ACC112 (cell line): ENCODE results near the gene DNAJC6.
A peak's percentile ranks its signal among the peaks of the same experiment; 100 is the strongest.

ENCODE experiments used
- H2AFZ ChIP-seq: fragments of 200-600 bp; sonication (generic); one replicate; pipeline ENCODE4 v1.6.0; 2017; ENCODE audit warnings: antibody characterized with exemption, low read length; ENCODE audit not compliant: unreplicated experiment
- H3K27ac ChIP-seq: fragments of 200-600 bp; sonication (generic); 2 replicates; pipeline ENCODE4 v1.5.1; 2014; ENCODE audit warnings: low read depth, mild to moderate bottlenecking, antibody characterized with exemption, low read length, moderate library complexity
- H3K27me3 ChIP-seq: fragments of 200-600 bp; sonication (generic); 2 replicates; pipeline ENCODE4 v1.6.1; 2014; ENCODE audit warnings: mild to moderate bottlenecking, antibody characterized with exemption, low read length, moderate library complexity, mixed read lengths; ENCODE audit not compliant: insufficient read depth
- H3K36me3 ChIP-seq: fragments of 200-600 bp; sonication (generic); 2 replicates; pipeline ENCODE4 v1.6.1; 2016; ENCODE audit warnings: mild to moderate bottlenecking, antibody characterized with exemption, low read length, moderate library complexity, mixed read lengths; ENCODE audit not compliant: insufficient read depth
- H3K4me1 ChIP-seq: fragments of 200-600 bp; sonication (generic); one replicate; pipeline ENCODE4 v1.6.1; 2016; ENCODE audit warnings: low read length, mixed read lengths; ENCODE audit not compliant: insufficient read depth, unreplicated experiment, control insufficient read depth
- H3K4me3 ChIP-seq: fragments of 200-600 bp; sonication (generic); 2 replicates; pipeline ENCODE4 v1.5.1; 2014; ENCODE audit warnings: mild to moderate bottlenecking, low read depth, low read length
- H3K79me2 ChIP-seq: fragments of 200-600 bp; sonication (generic); one replicate; pipeline ENCODE4 v1.6.0; 2016; ENCODE audit warnings: low read length; ENCODE audit not compliant: control insufficient read depth, unreplicated experiment, insufficient read depth

DNAJC6 gene

GRCh38 chr1:65386439-65386838 lies 77.1 kb downstream of the DNAJC6 start:
- Histone ChIP-seq H3K27ac (no peak overlapping the region), H3K36me3 (no peaks in the 10 kb centered on the region), H2AFZ (no peak overlapping the region), H3K4me3 (no peak overlapping the region), H3K4me1 (no peaks in the 10 kb centered on the region), H3K79me2 (no peaks in the 10 kb centered on the region), H3K27me3 (no peaks in the 10 kb centered on the region)

GRCh38 chr1:65387821-65388220 lies 78.5 kb downstream of the DNAJC6 start:
- no peaks in the 10 kb centered on the region for H3K36me3 ChIP-seq
- no peak overlapping the region for H3K4me3 ChIP-seq
- H3K27me3 ChIP-seq, result no peaks in the 10 kb centered on the region
- H3K79me2 ChIP-seq, result no peaks in the 10 kb centered on the region
- H3K27ac ChIP-seq, result no peak overlapping the region
- peaks cover 1% of the 10 kb centered on the region for H3K4me1 ChIP-seq
- no peak overlapping the region for H2AFZ ChIP-seq

GRCh38 chr1:65388908-65389695 lies 79.8 kb downstream of the DNAJC6 start:
- Histone ChIP-seq H3K36me3 (no peaks in the 10 kb centered on the region), H3K4me1 (peaks cover 13% of the 10 kb centered on the region), H3K27me3 (no peaks in the 10 kb centered on the region), H3K27ac (no peak overlapping the region), H3K4me3 (no peak overlapping the region), H2AFZ (no peak overlapping the region), H3K79me2 (no peaks in the 10 kb centered on the region)

GRCh38 chr1:65392497-65392896 lies 83.2 kb downstream of the DNAJC6 start:
- Histone ChIP-seq H3K27ac (no peak overlapping the region), H3K79me2 (no peaks in the 10 kb centered on the region), H3K4me1 (peaks cover 13% of the 10 kb centered on the region), H3K27me3 (no peaks in the 10 kb centered on the region), H3K4me3 (no peak overlapping the region), H2AFZ (no peak overlapping the region), H3K36me3 (no peaks in the 10 kb centered on the region)

- no peak overlapping the region for H2AFZ ChIP-seq
Observed at GRCh38 chr1:65393347-65393746, 84.0 kb downstream of the DNAJC6 start.

GRCh38 chr1:65393928-65394327 lies 84.6 kb downstream of the DNAJC6 start:
- Histone ChIP-seq H3K4me3 (no peak overlapping the region), H3K27me3 (no peaks in the 10 kb centered on the region), H3K4me1 (peaks cover 13% of the 10 kb centered on the region), H3K79me2 (no peaks in the 10 kb centered on the region), H3K27ac (no peak overlapping the region), H3K36me3 (no peaks in the 10 kb centered on the region), H2AFZ (no peak overlapping the region)

More at GRCh38 chr1:65393347-65393746, 84.0 kb downstream of the DNAJC6 start:
- no peaks in the 10 kb centered on the region for H3K79me2 ChIP-seq
- H3K4me3 ChIP-seq, result no peak overlapping the region
- H3K36me3 ChIP-seq, result no peaks in the 10 kb centered on the region
- H3K27me3 ChIP-seq, result no peaks in the 10 kb centered on the region
- H3K4me1 ChIP-seq, result peaks cover 13% of the 10 kb centered on the region
- no peak overlapping the region for H3K27ac ChIP-seq

GRCh38 chr1:65395887-65396612 lies 86.7 kb downstream of the DNAJC6 start:
- Histone ChIP-seq H2AFZ (no peak overlapping the region), H3K27me3 (no peaks in the 10 kb centered on the region), H3K36me3 (no peaks in the 10 kb centered on the region), H3K4me3 (no peak overlapping the region), H3K79me2 (no peaks in the 10 kb centered on the region), H3K4me1 (peaks cover 13% of the 10 kb centered on the region), H3K27ac (0 out of 2 replicates have a peak overlapping the region, but pooled peaks have one; percentile 14)

GRCh38 chr1:65398083-65398482 lies 88.7 kb downstream of the DNAJC6 start:
- no peaks in the 10 kb centered on the region for H3K36me3 ChIP-seq
- H2AFZ ChIP-seq, result no peak overlapping the region
- H3K27me3 ChIP-seq, result no peaks in the 10 kb centered on the region
- peaks cover 9% of the 10 kb centered on the region for H3K4me1 ChIP-seq
- H3K4me3 ChIP-seq, result no peak overlapping the region
- H3K27ac ChIP-seq, result no peak overlapping the region
- no peaks in the 10 kb centered on the region for H3K79me2 ChIP-seq

GRCh38 chr1:65399003-65399402 lies 89.7 kb downstream of the DNAJC6 start:
- H3K4me1 ChIP-seq, result peaks cover under 1% of the 10 kb centered on the region
- H3K27ac ChIP-seq, result no peak overlapping the region
- no peaks in the 10 kb centered on the region for H3K36me3 ChIP-seq
- no peak overlapping the region for H2AFZ ChIP-seq
- H3K4me3 ChIP-seq, result no peak overlapping the region
- no peaks in the 10 kb centered on the region for H3K79me2 ChIP-seq
- no peaks in the 10 kb centered on the region for H3K27me3 ChIP-seq

- Histone ChIP-seq H3K4me1 (no peaks in the 10 kb centered on the region), H3K4me3 (no peak overlapping the region), H3K27me3 (no peaks in the 10 kb centered on the region)
Observed at GRCh38 chr1:65401612-65402011, 92.3 kb downstream of the DNAJC6 start.

GRCh38 chr1:65404941-65405340 lies 95.6 kb downstream of the DNAJC6 start:
- Histone ChIP-seq H3K4me1 (peaks cover 7% of the 10 kb centered on the region), H3K36me3 (no peaks in the 10 kb centered on the region), H3K79me2 (no peaks in the 10 kb centered on the region), H3K27me3 (no peaks in the 10 kb centered on the region), H2AFZ (no peak overlapping the region), H3K4me3 (no peak overlapping the region), H3K27ac (no peak overlapping the region)

More at GRCh38 chr1:65401612-65402011, 92.3 kb downstream of the DNAJC6 start:
- Histone ChIP-seq H2AFZ (no peak overlapping the region), H3K27ac (no peak overlapping the region), H3K36me3 (no peaks in the 10 kb centered on the region), H3K79me2 (no peaks in the 10 kb centered on the region)
